SIG-M5 treated with dmso at 0.1 percent for 504 hours (cell line): ENCODE data around the gene SBNO1.
"Not testable (repeated sequence)": the region's sequence is repeated elsewhere in the genome, so short reads cannot be mapped to it uniquely, and the experiment has no call there.

Experiments used
- DNase-seq: peaks from one replicate; lab custom pipeline; 2025; ENCODE audit not compliant: unreplicated experiment; lab: John Stamatoyannopoulos, UW

The SBNO1 gene

GRCh38 chr12:123351349-123351748 lies 13.3 kb downstream of the SBNO1 start:
- no peak for DNase-seq

- DNase-seq, result peak; percentile 55
Observed at GRCh38 chr12:123346946-123347345, 17.7 kb downstream of the SBNO1 start.

- no peak for DNase-seq
Observed at GRCh38 chr12:123344086-123344485, 20.6 kb downstream of the SBNO1 start.

GRCh38 chr12:123337070-123337469 lies 27.6 kb downstream of the SBNO1 start:
- no peak for DNase-seq

- no peak for DNase-seq
Observed at GRCh38 chr12:123336530-123336929, 28.1 kb downstream of the SBNO1 start.

- DNase-seq, result no peak
Observed at GRCh38 chr12:123335490-123335889, 29.2 kb downstream of the SBNO1 start.

GRCh38 chr12:123329799-123330198 lies 34.8 kb downstream of the SBNO1 start:
- DNase-seq, result no peak

- no peak for DNase-seq
Observed at GRCh38 chr12:123319826-123320225, 44.8 kb downstream of the SBNO1 start.

GRCh38 chr12:123319273-123319672 lies 45.4 kb downstream of the SBNO1 start:
- no peak for DNase-seq

- DNase-seq, result not testable (repeated sequence)
Observed at GRCh38 chr12:123313046-123313445, 51.6 kb downstream of the SBNO1 start.

GRCh38 chr12:123306200-123306599 lies 58.4 kb downstream of the SBNO1 start:
- no peak for DNase-seq

- no peak for DNase-seq
Observed at GRCh38 chr12:123305136-123305535, 59.5 kb downstream of the SBNO1 start.

- no peak for DNase-seq
Observed at GRCh38 chr12:123293178-123293760, 71.4 kb downstream of the SBNO1 start.

- DNase-seq, result no peak
Observed at GRCh38 chr12:123289911-123290310, 74.7 kb downstream of the SBNO1 start.

GRCh38 chr12:123288751-123289346 lies 75.8 kb downstream of the SBNO1 start:
- no peak for DNase-seq

GRCh38 chr12:123286652-123287373 lies 77.8 kb downstream of the SBNO1 start:
- no peak for DNase-seq

- DNase-seq, result no peak
Observed at GRCh38 chr12:123284669-123285068, 80.0 kb downstream of the SBNO1 start.

GRCh38 chr12:123283461-123283860 lies 81.2 kb downstream of the SBNO1 start:
- DNase-seq, result no peak

- DNase-seq, result no peak
Observed at GRCh38 chr12:123282111-123282510, 82.5 kb downstream of the SBNO1 start.

GRCh38 chr12:123280971-123281370 lies 83.7 kb downstream of the SBNO1 start:
- DNase-seq, result no peak

- peak; percentile 78 for DNase-seq
Observed at GRCh38 chr12:123278101-123278627, 86.5 kb downstream of the SBNO1 start.

GRCh38 chr12:123273166-123273565 lies 91.5 kb downstream of the SBNO1 start:
- no peak for DNase-seq
